Liver (tissue), 9 donors: ENCODE measurements around the gene TRDN. TPM values are rescaled to one million over a fixed set of nuclear protein-coding genes. Genes with fewer than 3 reads are reported as not detected.
"Not testable (repeated sequence)": the region's sequence is repeated elsewhere in the genome, so short reads cannot be mapped to it uniquely, and the experiment has no call there.

ENCODE experiments used
- DNase-seq: peaks from one replicate; pipeline ENCODE4 v3.0.0-alpha.2; 2017; ENCODE audit warnings: low spot score
- H3K27ac ChIP-seq, 2 donors: one replicate each; pipeline ENCODE4 v1.7.0; 2013; ENCODE audit warnings: inconsistent platforms in 2 of 2, low read length in 2 of 2, control low read depth in 1 of 2, low read depth in 1 of 2, mild to moderate bottlenecking in 1 of 2
- H3K27me3 ChIP-seq, 4 donors: one replicate each; pipeline versions ENCODE4 v1.6.1 to v1.7.0; 2013; ENCODE audit warnings: low read length in 3 of 4, inconsistent platforms in 1 of 4, mild to moderate bottlenecking in 1 of 4, moderate library complexity in 1 of 4; ENCODE audit not compliant: control insufficient read depth in 4 of 4, insufficient read depth in 4 of 4
- H3K36me3 ChIP-seq, 4 donors: one replicate each; pipeline versions ENCODE4 v1.6.1 to v1.7.0; 2013; ENCODE audit warnings: low read length in 3 of 4, mild to moderate bottlenecking in 3 of 4, low read depth in 1 of 4, moderate library complexity in 1 of 4; ENCODE audit not compliant: control insufficient read depth in 4 of 4, insufficient read depth in 3 of 4
- H3K4me1 ChIP-seq, 4 donors: one replicate each; pipeline versions ENCODE4 v1.6.1 to v1.7.0; 2013; ENCODE audit warnings: low read length in 3 of 4, mild to moderate bottlenecking in 3 of 4, moderate library complexity in 1 of 4; ENCODE audit not compliant: control insufficient read depth in 4 of 4, insufficient read depth in 4 of 4
- H3K4me3 ChIP-seq, 3 donors: one replicate each; pipeline versions ENCODE4 v1.6.1 to v1.7.0; 2013; ENCODE audit warnings: low read length in 3 of 3, control low read depth in 1 of 3, low read depth in 1 of 3, mild to moderate bottlenecking in 1 of 3
- H3K9ac ChIP-seq, 2 donors: one replicate each; pipeline ENCODE4 v1.7.0; 2013; ENCODE audit warnings: low read length in 2 of 2, mild to moderate bottlenecking in 2 of 2, moderate library complexity in 2 of 2, control low read depth in 1 of 2, low read depth in 1 of 2
- H3K9me3 ChIP-seq, 4 donors: one replicate each; pipeline versions ENCODE4 v1.6.1 to v1.7.0; 2013; ENCODE audit warnings: low read length in 3 of 4; ENCODE audit not compliant: control insufficient read depth in 4 of 4
- FOXA1 ChIP-seq: IDR thresholded peaks from 2 replicates; pipeline ENCODE4 v1.6.1; 2016; ENCODE audit warnings: antibody characterized with exemption
- HNF4A ChIP-seq, 2 donors: conservative IDR thresholded peaks; 2 replicates each; pipeline ENCODE4 v1.6.1; 2016; ENCODE audit warnings: antibody characterized with exemption in 2 of 2, mild to moderate bottlenecking in 2 of 2
- HNF4G ChIP-seq: IDR thresholded peaks from 2 replicates; pipeline ENCODE4 v1.6.1; 2016; ENCODE audit warnings: antibody characterized with exemption
- NR2F2 ChIP-seq: IDR thresholded peaks from 2 replicates; pipeline ENCODE4 v1.6.1; 2016; ENCODE audit warnings: antibody characterized with exemption
- RAD21 ChIP-seq, 2 donors: IDR thresholded peaks; 2 replicates each; pipeline ENCODE4 v1.6.1; 2016; ENCODE audit warnings: antibody characterized with exemption in 2 of 2, mild to moderate bottlenecking in 2 of 2
- RXRA ChIP-seq, 2 donors: IDR thresholded peaks; 2 replicates each; pipeline ENCODE4 v1.6.1; 2017 to 2018; ENCODE audit warnings: antibody characterized with exemption in 2 of 2, mild to moderate bottlenecking in 1 of 2
- SP1 ChIP-seq: IDR thresholded peaks from 2 replicates; pipeline ENCODE4 v1.6.1; 2018; ENCODE audit warnings: antibody characterized with exemption, mild to moderate bottlenecking
- TAF1 ChIP-seq: conservative IDR thresholded peaks from 2 replicates; pipeline ENCODE4 v1.6.1; 2016; ENCODE audit warnings: antibody characterized with exemption, mild to moderate bottlenecking
- YY1 ChIP-seq: IDR thresholded peaks from 2 replicates; pipeline ENCODE4 v1.6.1; 2016; ENCODE audit warnings: antibody characterized with exemption, mild to moderate bottlenecking
- WGBS: extraction: QIAGEN DNeasy Blood & Tissue Kit; methylation state at CpG from one replicate; pipeline ENCODE4 v1.1.7; 2013; 5-methylcytosine and 5-hydroxymethylcytosine counted together
- polyA plus RNA-seq, 2 donors: library from polyadenylated mRNA; stranded (reverse) in 1 of 2; unstranded in 1 of 2; fragments of 200-250 nt in 1 of 2; fragments of >200 nt in 1 of 2; fragmentation: Nextera tagmentation in 1 of 2; extraction: Ambion mirVana in 1 of 2; gene quantifications; one replicate each; pipeline versions ENCODE4 v1.2.1 to v1.2.3, GENCODE V29; 2013 to 2015
- total RNA-seq, 2 donors: library from RNA; depleted of rRNA; stranded (reverse); fragments of >200 nt; gene quantifications; one replicate each; pipeline ENCODE4 v1.2.3, GENCODE V29; 2014
- TF ChIP-seq, protein P1 (sequence below): IDR thresholded peaks from 2 replicates; pipeline ENCODE4 v1.6.1; 2016; ENCODE audit warnings: antibody characterized with exemption
- TF ChIP-seq, protein P2 (sequence below): IDR thresholded peaks from 2 replicates; pipeline ENCODE4 v1.6.1; 2016; ENCODE audit warnings: antibody characterized with exemption, mild to moderate bottlenecking
- TF ChIP-seq, protein P3 (sequence below): fragments of 150-350 bp; IDR thresholded peaks from 2 replicates; pipeline ENCODE4 v1.5.1; 2017; ENCODE audit warnings: improper control_type of control experiment, low read depth, low read length; ENCODE audit not compliant: missing input control
- TF ChIP-seq, protein P4 (sequence below): IDR thresholded peaks from 2 replicates; pipeline ENCODE4 v1.6.1; 2016; ENCODE audit warnings: antibody characterized with exemption
- TF ChIP-seq, protein P5 (sequence below): IDR thresholded peaks from 2 replicates; pipeline ENCODE4 v1.6.1; 2016; ENCODE audit warnings: antibody characterized with exemption
- donor health status: healthy.
- donor health status: healthy.
- donor health status: healthy.
- donor health status: healthy.
- donor health status: healthy.

TRDN gene
- total and polyA plus RNA-seq, 4 donors: 0.08 to 0.79 TPM; not detected in 2

DNA sequence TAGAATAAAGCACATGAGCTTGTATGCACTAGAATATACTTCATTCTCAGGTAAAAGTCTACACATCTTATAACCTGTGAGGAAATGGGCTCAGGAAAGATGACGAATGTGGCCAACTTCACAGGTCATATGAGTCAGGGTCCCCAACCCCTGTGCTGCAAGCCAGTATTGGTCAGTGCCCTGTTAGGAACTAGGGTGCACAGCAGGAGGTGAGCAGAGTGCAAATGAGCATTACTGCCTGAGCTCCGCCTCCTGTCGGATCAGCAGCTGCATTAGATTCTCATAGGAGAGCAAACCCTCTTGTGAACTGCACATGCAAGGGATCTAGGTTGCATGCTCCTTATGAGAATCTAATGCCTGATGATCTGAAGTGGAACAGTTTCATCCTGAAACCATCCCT is 182.3 kb downstream of the TRDN start:
- Histone ChIP-seq H3K9ac (no peak overlapping the region), H3K9me3 (no peaks in the 10 kb centered on the region), H3K27me3 (no peaks in the 10 kb centered on the region), H3K4me1 (no peaks in the 10 kb centered on the region), H3K36me3 (no peaks in the 10 kb centered on the region), H3K27ac (no peak overlapping the region), H3K4me3 (no peak overlapping the region)
- WGBS: 78% methylated on average over 3 of the region's 3 CpGs
- TF ChIP-seq, protein P1, sequence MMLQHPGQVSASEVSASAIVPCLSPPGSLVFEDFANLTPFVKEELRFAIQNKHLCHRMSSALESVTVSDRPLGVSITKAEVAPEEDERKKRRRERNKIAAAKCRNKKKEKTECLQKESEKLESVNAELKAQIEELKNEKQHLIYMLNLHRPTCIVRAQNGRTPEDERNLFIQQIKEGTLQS: no peak
- TF ChIP-seq YY1 (no peak), TAF1 (no peak), HNF4A (conservative IDR thresholded peaks at IDR 0.05) (no peak), RXRA (IDR thresholded peaks at IDR 0.05) (no peak), HNF4G (no peak), SP1 (no peak), FOXA1 (no peak), NR2F2 (no peak), RAD21 (IDR thresholded peaks at IDR 0.05) (no peak)
- TF ChIP-seq, protein P2, sequence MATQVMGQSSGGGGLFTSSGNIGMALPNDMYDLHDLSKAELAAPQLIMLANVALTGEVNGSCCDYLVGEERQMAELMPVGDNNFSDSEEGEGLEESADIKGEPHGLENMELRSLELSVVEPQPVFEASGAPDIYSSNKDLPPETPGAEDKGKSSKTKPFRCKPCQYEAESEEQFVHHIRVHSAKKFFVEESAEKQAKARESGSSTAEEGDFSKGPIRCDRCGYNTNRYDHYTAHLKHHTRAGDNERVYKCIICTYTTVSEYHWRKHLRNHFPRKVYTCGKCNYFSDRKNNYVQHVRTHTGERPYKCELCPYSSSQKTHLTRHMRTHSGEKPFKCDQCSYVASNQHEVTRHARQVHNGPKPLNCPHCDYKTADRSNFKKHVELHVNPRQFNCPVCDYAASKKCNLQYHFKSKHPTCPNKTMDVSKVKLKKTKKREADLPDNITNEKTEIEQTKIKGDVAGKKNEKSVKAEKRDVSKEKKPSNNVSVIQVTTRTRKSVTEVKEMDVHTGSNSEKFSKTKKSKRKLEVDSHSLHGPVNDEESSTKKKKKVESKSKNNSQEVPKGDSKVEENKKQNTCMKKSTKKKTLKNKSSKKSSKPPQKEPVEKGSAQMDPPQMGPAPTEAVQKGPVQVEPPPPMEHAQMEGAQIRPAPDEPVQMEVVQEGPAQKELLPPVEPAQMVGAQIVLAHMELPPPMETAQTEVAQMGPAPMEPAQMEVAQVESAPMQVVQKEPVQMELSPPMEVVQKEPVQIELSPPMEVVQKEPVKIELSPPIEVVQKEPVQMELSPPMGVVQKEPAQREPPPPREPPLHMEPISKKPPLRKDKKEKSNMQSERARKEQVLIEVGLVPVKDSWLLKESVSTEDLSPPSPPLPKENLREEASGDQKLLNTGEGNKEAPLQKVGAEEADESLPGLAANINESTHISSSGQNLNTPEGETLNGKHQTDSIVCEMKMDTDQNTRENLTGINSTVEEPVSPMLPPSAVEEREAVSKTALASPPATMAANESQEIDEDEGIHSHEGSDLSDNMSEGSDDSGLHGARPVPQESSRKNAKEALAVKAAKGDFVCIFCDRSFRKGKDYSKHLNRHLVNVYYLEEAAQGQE: no peak
- TF ChIP-seq, protein P3, sequence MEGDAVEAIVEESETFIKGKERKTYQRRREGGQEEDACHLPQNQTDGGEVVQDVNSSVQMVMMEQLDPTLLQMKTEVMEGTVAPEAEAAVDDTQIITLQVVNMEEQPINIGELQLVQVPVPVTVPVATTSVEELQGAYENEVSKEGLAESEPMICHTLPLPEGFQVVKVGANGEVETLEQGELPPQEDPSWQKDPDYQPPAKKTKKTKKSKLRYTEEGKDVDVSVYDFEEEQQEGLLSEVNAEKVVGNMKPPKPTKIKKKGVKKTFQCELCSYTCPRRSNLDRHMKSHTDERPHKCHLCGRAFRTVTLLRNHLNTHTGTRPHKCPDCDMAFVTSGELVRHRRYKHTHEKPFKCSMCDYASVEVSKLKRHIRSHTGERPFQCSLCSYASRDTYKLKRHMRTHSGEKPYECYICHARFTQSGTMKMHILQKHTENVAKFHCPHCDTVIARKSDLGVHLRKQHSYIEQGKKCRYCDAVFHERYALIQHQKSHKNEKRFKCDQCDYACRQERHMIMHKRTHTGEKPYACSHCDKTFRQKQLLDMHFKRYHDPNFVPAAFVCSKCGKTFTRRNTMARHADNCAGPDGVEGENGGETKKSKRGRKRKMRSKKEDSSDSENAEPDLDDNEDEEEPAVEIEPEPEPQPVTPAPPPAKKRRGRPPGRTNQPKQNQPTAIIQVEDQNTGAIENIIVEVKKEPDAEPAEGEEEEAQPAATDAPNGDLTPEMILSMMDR: no peak
- TF ChIP-seq, protein P4, sequence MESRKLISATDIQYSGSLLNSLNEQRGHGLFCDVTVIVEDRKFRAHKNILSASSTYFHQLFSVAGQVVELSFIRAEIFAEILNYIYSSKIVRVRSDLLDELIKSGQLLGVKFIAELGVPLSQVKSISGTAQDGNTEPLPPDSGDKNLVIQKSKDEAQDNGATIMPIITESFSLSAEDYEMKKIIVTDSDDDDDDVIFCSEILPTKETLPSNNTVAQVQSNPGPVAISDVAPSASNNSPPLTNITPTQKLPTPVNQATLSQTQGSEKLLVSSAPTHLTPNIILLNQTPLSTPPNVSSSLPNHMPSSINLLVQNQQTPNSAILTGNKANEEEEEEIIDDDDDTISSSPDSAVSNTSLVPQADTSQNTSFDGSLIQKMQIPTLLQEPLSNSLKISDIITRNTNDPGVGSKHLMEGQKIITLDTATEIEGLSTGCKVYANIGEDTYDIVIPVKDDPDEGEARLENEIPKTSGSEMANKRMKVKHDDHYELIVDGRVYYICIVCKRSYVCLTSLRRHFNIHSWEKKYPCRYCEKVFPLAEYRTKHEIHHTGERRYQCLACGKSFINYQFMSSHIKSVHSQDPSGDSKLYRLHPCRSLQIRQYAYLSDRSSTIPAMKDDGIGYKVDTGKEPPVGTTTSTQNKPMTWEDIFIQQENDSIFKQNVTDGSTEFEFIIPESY: no peak
- TF ChIP-seq, protein P5, sequence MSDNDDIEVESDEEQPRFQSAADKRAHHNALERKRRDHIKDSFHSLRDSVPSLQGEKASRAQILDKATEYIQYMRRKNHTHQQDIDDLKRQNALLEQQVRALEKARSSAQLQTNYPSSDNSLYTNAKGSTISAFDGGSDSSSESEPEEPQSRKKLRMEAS: no peak
- DNase-seq: no peak

DNA sequence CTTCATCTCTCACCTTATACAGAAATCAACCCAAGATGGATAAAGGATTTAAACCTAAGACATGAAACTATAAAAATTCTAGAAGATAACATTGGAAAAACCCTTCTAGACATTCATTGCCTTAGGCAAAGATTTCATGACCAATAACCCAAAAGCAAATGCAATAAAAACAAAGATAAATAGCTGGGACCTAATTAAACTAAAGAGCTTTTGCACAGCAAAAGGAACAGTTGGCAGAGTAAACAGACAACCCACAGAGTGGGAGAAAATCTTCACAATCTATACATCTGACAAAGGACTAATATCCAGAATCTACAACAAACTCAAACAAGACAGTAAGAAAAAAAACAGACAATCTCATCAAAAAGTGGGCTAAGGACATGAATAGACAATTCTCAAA is 183.7 kb downstream of the TRDN start:
- H3K4me1 ChIP-seq, H3K27me3 ChIP-seq, H3K27ac ChIP-seq, DNase-seq, H3K9ac ChIP-seq, H3K4me3 ChIP-seq, H3K36me3 ChIP-seq, H3K9me3 ChIP-seq: not testable (repeated sequence)
